GM19328 (cell line): ENCODE data around the gene FBXL19.

Source experiments
- ATAC-seq: cut with Tn5 transposase; IDR thresholded peaks from one replicate; pipeline ENCODE4 v1.9.1; 2021; ENCODE audit warnings: mild to moderate bottlenecking, moderate library complexity; ENCODE audit not compliant: unreplicated experiment

Gene FBXL19

DNA sequence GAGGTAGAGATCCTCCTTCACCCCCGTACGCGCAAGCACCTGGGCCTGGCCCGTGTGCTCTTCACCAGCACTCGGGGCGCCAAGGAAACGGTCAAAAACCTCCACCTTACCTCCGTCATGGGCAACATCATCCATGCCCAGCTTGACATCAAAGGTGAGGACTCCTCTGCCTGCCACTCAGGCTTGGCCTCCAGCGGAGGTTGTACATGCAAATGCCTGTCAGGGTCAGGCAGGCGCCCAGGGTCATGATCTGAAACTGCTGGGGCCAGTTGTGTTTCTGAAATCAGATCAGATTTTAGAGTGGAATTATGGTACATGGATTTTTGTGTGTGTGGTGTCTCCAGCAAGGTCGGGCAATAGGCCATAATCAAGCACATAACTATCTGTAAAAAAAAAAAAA, 38.0 kb downstream of the FBXL19 start:
- no peak for ATAC-seq

DNA sequence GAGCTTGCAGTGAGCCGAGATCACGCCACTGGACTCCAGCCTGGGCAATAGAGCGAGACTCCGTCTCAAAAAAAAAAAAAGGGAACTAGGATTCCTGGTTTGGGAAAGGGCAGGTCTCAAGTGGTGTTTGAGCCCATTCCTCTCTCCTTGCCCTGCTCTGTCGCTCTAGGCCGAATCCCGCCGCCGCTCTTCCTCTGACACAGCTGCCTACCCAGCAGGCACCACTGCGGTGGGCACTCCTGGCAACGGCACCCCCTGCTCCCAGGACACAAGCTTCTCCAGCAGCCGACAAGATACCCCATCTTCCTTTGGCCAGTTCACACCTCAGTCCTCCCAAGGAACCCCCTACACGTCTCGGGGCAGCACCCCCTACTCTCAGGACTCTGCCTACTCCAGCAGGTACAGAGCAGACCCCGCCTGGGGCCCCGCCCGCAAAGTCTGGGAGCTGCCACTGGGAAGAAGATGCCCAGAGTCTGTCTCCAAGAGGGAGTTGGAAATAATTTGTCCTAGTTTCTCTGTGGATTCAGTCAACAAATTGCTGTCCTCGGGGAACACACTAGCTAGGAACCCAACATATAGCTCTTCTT, 40.6 kb downstream of the FBXL19 start:
- no peak for ATAC-seq

- ATAC-seq = no peak
These were observed 41.3 kb downstream of the FBXL19 start for GRCh38 chr16:30964574-30965226.

GRCh38 chr16:30965436-30965835, 42.1 kb downstream of the FBXL19 start:
- no peak for ATAC-seq

DNA sequence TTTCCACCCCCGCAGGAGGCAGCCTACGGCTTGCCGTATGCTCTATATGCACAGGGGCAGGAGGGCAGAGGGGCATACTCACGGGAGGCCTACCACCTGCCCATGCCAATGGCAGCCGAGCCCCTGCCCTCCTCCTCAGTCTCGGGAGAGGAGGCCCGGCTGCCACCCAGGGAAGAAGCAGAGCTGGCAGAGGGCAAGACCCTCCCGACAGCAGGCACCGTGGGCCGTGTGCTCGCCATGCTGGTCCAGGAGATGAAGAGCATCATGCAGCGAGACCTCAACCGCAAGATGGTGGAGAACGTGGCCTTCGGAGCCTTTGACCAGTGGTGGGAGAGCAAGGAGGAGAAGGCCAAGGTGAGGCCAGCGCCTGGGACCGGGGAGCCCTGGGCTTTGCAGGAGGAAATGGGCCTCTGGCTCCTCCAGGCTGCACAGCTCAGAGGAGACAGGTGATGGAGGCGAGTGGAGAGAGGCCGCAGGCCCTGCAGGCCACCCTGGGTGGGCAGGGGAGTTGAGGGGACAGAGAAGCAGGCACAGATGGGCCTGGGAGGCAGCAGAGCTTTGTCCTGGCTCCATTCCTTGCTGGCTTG, 42.8 kb downstream of the FBXL19 start:
- no peak for ATAC-seq

GRCh38 chr16:30967795-30968194, 44.4 kb downstream of the FBXL19 start:
- no peak for ATAC-seq

DNA sequence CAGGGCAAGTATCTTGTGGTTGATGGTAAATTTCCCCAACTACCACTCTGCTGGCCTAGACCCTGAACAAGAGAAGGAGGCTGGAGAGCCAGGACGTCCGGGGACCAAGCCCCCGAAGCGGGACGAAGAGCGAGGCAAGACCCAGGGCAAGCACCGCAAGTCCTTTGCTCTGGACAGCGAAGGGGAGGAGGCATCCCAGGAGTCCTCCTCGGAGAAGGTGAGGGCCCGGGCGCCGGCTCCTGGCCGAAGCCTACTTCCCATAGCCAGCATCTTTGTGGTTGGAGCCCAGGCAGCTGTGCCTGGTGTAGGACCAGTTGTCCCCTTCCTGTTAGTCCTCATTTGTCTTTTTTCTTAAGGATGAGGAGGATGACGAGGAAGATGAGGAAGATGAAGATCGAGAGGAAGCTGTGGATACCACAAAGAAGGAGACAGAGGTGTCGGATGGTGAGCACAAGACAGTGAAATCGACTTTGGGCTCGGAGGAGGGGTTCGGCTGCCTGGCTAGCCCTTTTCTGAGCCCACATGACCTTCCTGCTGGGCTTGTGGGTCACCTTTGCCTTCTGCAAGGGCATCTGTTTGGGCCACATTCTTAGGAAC, 46.0 kb downstream of the FBXL19 start:
- ATAC-seq = no peak

GRCh38 chr16:30971298-30971697, 47.9 kb downstream of the FBXL19 start:
- no peak for ATAC-seq

DNA sequence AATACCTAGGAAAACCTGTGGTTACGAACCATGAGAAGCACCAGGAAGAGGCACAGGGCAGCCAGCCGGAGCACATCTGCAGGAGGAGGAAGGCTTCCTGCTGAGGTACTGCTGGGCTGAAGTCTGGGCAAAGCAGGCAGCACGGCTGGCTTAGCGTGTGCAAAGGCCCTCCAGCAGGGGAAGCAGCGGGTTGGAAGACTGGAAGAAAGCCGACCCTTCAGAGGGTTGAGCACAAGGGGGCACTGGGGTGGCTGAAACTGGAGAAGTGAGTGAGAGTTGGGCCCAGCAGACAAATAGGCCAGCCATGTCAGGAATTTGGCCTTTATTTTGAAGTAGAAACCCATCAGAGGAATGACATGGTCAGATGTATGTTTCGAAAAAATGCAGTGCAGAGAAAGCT, 49.5 kb downstream of the FBXL19 start:
- no peak for ATAC-seq

DNA sequence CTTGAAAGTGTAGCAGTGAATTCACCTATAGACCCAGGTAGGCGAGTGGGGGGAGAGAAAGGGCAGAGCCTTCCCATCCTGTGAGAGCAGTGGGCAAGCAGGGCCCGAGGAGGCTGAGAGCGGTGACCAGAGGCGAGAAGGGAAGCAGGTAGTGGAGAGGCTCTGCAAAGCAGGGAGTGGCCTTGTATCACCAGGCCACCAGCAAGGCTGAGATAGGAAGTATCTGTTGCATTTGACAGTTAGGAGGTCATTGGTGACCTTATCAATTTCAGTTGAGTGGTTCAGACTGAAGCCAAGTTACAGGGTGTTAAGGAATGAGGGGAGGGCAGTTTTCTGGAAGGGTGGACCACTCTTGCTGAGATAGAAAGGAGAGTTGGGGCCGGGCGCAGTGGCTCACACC, 51.0 kb downstream of the FBXL19 start:
- no peak for ATAC-seq

- ATAC-seq = no peak
These were observed 53.1 kb downstream of the FBXL19 start for GRCh38 chr16:30976486-30976885.

- no peak for ATAC-seq
These were observed 54.1 kb downstream of the FBXL19 start for GRCh38 chr16:30977502-30977901.

- no peak for ATAC-seq
These were observed 56.0 kb downstream of the FBXL19 start for GRCh38 chr16:30979170-30980022.

- ATAC-seq = no peak
These were observed 56.6 kb downstream of the FBXL19 start for GRCh38 chr16:30980023-30980371.

GRCh38 chr16:30980434-30980833, 57.1 kb downstream of the FBXL19 start:
- no peak for ATAC-seq

DNA sequence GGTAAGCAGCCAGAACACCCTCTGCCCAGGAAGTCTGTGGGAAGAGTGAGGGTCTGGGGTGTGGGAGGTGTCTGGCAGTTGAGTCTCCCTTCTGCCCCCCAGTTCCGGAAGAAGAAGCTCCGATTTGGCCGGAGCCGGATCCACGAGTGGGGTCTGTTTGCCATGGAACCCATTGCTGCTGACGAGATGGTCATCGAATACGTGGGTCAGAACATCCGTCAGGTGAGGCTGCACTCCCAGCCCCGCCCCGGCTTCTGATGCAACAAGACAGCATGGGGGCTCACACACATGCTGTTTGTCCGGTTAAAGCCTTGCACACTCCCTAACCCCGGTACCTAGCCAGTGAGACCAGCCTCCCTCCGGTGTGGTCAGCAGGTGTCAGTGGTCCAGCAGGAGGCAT, 57.6 kb downstream of the FBXL19 start:
- no peak for ATAC-seq

DNA sequence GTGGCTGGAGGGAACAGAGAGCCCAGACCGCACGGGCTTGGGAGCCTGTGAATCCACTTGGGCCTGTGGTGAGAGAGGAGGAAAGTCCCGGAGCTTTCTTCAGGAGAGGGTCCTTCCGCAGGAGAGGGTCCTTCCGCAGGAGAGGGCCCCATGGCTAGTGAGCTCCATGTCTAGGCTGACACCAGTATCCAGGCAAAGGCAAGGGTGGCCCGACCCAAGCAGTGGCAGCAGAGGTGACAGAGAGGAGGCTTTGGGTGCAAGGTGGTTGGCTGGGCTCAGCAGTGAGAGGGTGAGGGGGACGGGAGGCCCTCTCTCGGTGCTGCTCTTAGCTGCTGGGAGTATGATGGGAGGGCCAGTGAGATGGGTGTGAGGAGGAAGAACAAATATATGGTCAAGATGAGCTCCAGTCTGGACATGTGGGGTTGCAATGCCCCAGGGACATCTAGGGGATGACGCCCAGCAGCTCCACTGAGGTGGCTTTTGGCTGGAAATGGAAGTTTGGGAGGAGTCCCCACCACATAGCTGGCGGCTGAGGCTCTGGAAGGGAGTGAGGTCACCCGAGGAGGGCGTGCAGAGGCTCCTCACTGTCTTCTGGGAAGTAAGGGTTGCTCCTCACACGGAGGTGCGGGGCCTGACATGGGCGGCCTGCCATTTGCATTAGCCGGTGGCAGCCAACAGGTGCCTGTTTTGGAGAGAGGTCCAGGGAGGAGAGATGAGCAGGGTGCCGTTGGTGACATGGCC, 59.3 kb downstream of the FBXL19 start:
- no peak for ATAC-seq

- ATAC-seq = no peak
These were observed 60.0 kb downstream of the FBXL19 start for GRCh38 chr16:30983289-30983889.

GRCh38 chr16:30983898-30984610, 60.7 kb downstream of the FBXL19 start:
- ATAC-seq = no peak
